HG03159 (cell line): Measurements from ENCODE around the gene DSG4.

ENCODE experiments used
- ATAC-seq: cut with Tn5 transposase; IDR thresholded peaks from one replicate; pipeline ENCODE4 v1.9.1; 2021; ENCODE audit warnings: mild to moderate bottlenecking, moderate library complexity; ENCODE audit not compliant: unreplicated experiment

DSG4 gene

GRCh38 chr18:31446854-31447253 lies 70.3 kb downstream of the DSG4 start:
- ATAC-seq, result no peak

GRCh38 chr18:31447530-31448191 lies 71.1 kb downstream of the DSG4 start, which contains the start of gene DSG3:
Gene DSG3 (plus strand): TSS chr18:31447741. CDS start chr18:31447878, 137 bp downstream.
- no peak for ATAC-seq

GRCh38 chr18:31450409-31450808 lies 73.8 kb downstream of the DSG4 start:
- ATAC-seq, result no peak

GRCh38 chr18:31451625-31452024 lies 75.0 kb downstream of the DSG4 start:
- no peak for ATAC-seq

- no peak for ATAC-seq
Measured at GRCh38 chr18:31454066-31454708, 77.6 kb downstream of the DSG4 start.
